Neural progenitor cell (in vitro differentiated cells): Measurements from ENCODE around the gene LTBP1. TPM values are rescaled to one million over a fixed set of nuclear protein-coding genes. Genes with fewer than 3 reads are reported as not detected.

Source experiments
- DNase-seq: peaks from one replicate; pipeline ENCODE4 v3.0.0-alpha.2; 2016; ENCODE audit warnings: low spot score
- H2AFZ ChIP-seq: fragments of 200-600 bp; sonication (generic); replicated peaks from 2 replicates; pipeline ENCODE4 v1.6.1; 2016; ENCODE audit warnings: antibody characterized with exemption
- H3F3A ChIP-seq: fragments of 200-600 bp; sonication (generic); 2 replicates; pipeline ENCODE4 v1.6.1; 2016; ENCODE audit warnings: antibody characterized with exemption, low read depth
- H3K27ac ChIP-seq: fragments of 200-600 bp; sonication (generic); 2 replicates; pipeline ENCODE4 v1.5.1; 2016; ENCODE audit warnings: mild to moderate bottlenecking
- H3K27me3 ChIP-seq: fragments of 200-600 bp; sonication (generic); 2 replicates; pipeline ENCODE4 v1.6.1; 2016; ENCODE audit warnings: mild to moderate bottlenecking, moderate library complexity
- H3K36me3 ChIP-seq: fragments of 200-600 bp; sonication (generic); 2 replicates; pipeline ENCODE4 v1.5.1; 2016
- H3K4me1 ChIP-seq: fragments of 200-600 bp; sonication (generic); 2 replicates; pipeline ENCODE4 v1.6.1; 2016; ENCODE audit warnings: mixed run types
- H3K4me2 ChIP-seq: fragments of 200-600 bp; sonication (generic); 2 replicates; pipeline ENCODE4 v1.6.1; 2016
- H3K4me3 ChIP-seq: fragments of 200-600 bp; sonication (generic); 2 replicates; pipeline ENCODE4 v1.5.1; 2016
- H3K79me2 ChIP-seq: fragments of 200-600 bp; sonication (generic); 2 replicates; pipeline ENCODE4 v1.6.1; 2016; ENCODE audit warnings: low read depth
- H3K9ac ChIP-seq: fragments of 200-600 bp; sonication (generic); 2 replicates; pipeline ENCODE4 v1.6.1; 2016
- H3K9me3 ChIP-seq: fragments of 200-600 bp; sonication (generic); 2 replicates; pipeline ENCODE4 v1.5.1; 2016; ENCODE audit warnings: low read depth
- H4K20me1 ChIP-seq: fragments of 200-600 bp; sonication (generic); 2 replicates; pipeline ENCODE4 v1.6.1; 2016; ENCODE audit warnings: low read depth
- H3K27ac Mint-ChIP-seq: 3 replicates; pipeline ENCODE4 v1.8.0; 2021; ENCODE audit warnings: mixed read lengths
- H3K27me3 Mint-ChIP-seq: 2 replicates; pipeline ENCODE4 v1.8.0; 2022; ENCODE audit warnings: low read depth, mild to moderate bottlenecking, inconsistent platforms, moderate library complexity, mixed read lengths; ENCODE audit not compliant: insufficient read depth
- H3K36me3 Mint-ChIP-seq: 3 replicates; pipeline ENCODE4 v1.8.0; 2021; ENCODE audit warnings: mixed read lengths
- H3K4me1 Mint-ChIP-seq: 3 replicates; pipeline ENCODE4 v1.8.0; 2021; ENCODE audit warnings: mixed read lengths
- H3K4me3 Mint-ChIP-seq: 3 replicates; pipeline ENCODE4 v1.8.0; 2021; ENCODE audit warnings: mild to moderate bottlenecking, moderate library complexity, mixed read lengths
- H3K9me3 Mint-ChIP-seq: 3 replicates; pipeline ENCODE4 v1.8.0; 2020; ENCODE audit warnings: mixed read lengths
- CTCF ChIP-seq: fragments of 200-600 bp; sonication (generic); IDR thresholded peaks from 2 replicates; pipeline ENCODE4 v1.5.1; 2017; ENCODE audit warnings: antibody characterized with exemption, mild to moderate bottlenecking
- EZH2 ChIP-seq: fragments of 200-600 bp; sonication (generic); IDR thresholded peaks from 2 replicates; pipeline ENCODE4 v1.6.1; 2017; ENCODE audit warnings: antibody characterized with exemption, mild to moderate bottlenecking, moderate library complexity
- EZH2phosphoT487 ChIP-seq: fragments of 200-600 bp; sonication (generic); IDR thresholded peaks from 2 replicates; pipeline ENCODE4 v1.6.1; 2017; ENCODE audit warnings: antibody characterized with exemption
- total RNA-seq: library from RNA; depleted of rRNA; stranded (reverse); fragments of >200 nt; gene quantifications from 2 replicates; pipeline ENCODE4 v1.2.3, GENCODE V29; 2015; ENCODE audit warnings: low replicate concordance

Gene LTBP1
- total RNA-seq, 1 donor from 2014 or later = 50.5 TPM

DNA sequence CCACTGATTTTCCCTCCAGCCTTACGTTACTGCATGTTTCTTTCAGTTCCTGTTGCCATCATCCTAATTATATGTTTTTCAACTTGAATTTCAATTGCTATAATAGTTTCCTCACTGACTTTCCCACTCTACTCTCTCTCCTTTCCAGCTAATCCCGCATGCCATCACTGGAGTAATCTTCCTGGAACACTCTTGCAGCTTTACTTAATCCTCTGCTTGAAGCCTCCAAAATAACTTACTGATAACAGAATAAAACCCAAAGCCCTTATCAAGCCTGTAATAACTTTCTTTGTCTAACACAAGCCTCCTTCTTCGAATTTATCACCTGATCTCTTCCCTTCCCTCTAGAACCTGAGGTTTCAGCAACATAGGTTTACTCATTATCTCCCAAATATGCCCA, 237.3 kb downstream of the LTBP1 start:
- Mint-ChIP-seq H3K27me3 (peaks cover under 1% of the 10 kb centered on the region), H3K36me3 (peaks cover 5% of the 10 kb centered on the region), H3K27ac (no peak overlapping the region), H3K4me1 (no peaks in the 10 kb centered on the region), H3K4me3 (no peak overlapping the region), H3K9me3 (no peaks in the 10 kb centered on the region)
- Histone ChIP-seq H2AFZ (no peak overlapping the region), H3K79me2 (no peaks in the 10 kb centered on the region), H3K36me3 (no peaks in the 10 kb centered on the region), H3K27me3 (no peaks in the 10 kb centered on the region), H3K9me3 (no peaks in the 10 kb centered on the region), H3K4me2 (no peak overlapping the region), H3K27ac (no peak overlapping the region), H4K20me1 (no peaks in the 10 kb centered on the region), H3F3A (no peaks in the 10 kb centered on the region), H3K9ac (no peak overlapping the region), H3K4me3 (no peak overlapping the region), H3K4me1 (no peaks in the 10 kb centered on the region)
- no peak for DNase-seq
- TF ChIP-seq CTCF (no peak), EZH2 (no peak), EZH2phosphoT487 (no peak)

- Histone ChIP-seq H3K36me3 (no peaks in the 10 kb centered on the region), H2AFZ (no peak overlapping the region), H3K9ac (no peak overlapping the region), H3K9me3 (no peaks in the 10 kb centered on the region), H3K4me3 (no peak overlapping the region), H3K4me1 (no peaks in the 10 kb centered on the region), H3K4me2 (no peak overlapping the region), H3K27me3 (no peaks in the 10 kb centered on the region), H3K27ac (no peak overlapping the region), H3F3A (no peaks in the 10 kb centered on the region), H3K79me2 (no peaks in the 10 kb centered on the region), H4K20me1 (no peaks in the 10 kb centered on the region)
- Mint-ChIP-seq H3K27me3 (no peaks in the 10 kb centered on the region), H3K4me1 (peaks cover 5% of the 10 kb centered on the region), H3K4me3 (no peak overlapping the region), H3K9me3 (no peaks in the 10 kb centered on the region), H3K36me3 (peaks cover 7% of the 10 kb centered on the region), H3K27ac (no peak overlapping the region)
- TF ChIP-seq EZH2 = no peak
- TF ChIP-seq EZH2phosphoT487 = no peak
- TF ChIP-seq CTCF = no peak
- DNase-seq = no peak
Observed at GRCh38 chr2:33186937-33187336, 240.2 kb downstream of the LTBP1 start.

DNA sequence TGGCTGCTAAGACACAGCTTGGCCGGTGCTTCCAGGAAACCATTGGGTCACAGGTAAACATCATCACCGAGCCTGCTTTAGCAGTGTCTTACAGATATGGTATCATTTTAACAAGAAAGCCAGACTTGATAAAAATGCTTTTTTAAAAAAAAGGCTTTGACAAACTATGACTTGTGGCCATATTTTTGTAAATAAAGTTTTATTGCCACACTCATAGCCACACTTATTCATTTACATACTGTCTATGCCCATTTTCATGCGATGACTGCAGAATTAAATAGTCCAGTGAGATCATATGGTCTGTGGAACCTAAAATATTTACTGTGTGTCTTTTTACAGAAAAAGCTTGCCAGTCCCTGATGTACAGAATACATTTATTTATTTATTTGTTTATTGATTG, 242.0 kb downstream of the LTBP1 start:
- H4K20me1 ChIP-seq = no peaks in the 10 kb centered on the region
- H3F3A ChIP-seq = no peaks in the 10 kb centered on the region
- Mint-ChIP-seq H3K36me3 (peaks cover 7% of the 10 kb centered on the region), H3K9me3 (no peaks in the 10 kb centered on the region), H3K4me1 (peaks cover 12% of the 10 kb centered on the region), H3K27ac (no peak overlapping the region), H3K27me3 (no peaks in the 10 kb centered on the region), H3K4me3 (no peak overlapping the region)
- no peak overlapping the region for H2AFZ ChIP-seq
- TF ChIP-seq EZH2phosphoT487 (no peak), CTCF (no peak), EZH2 (no peak)
- no peaks in the 10 kb centered on the region for H3K27me3 ChIP-seq
- H3K27ac ChIP-seq = no peak overlapping the region
- no peak overlapping the region for H3K4me2 ChIP-seq
- H3K9ac ChIP-seq = no peak overlapping the region
- H3K36me3 ChIP-seq = no peaks in the 10 kb centered on the region
- H3K9me3 ChIP-seq = no peaks in the 10 kb centered on the region
- no peak for DNase-seq
- no peaks in the 10 kb centered on the region for H3K79me2 ChIP-seq
- H3K4me3 ChIP-seq = no peak overlapping the region
- no peaks in the 10 kb centered on the region for H3K4me1 ChIP-seq
